ENCODE results near the gene CDC25A. TPM values are rescaled to one million over a fixed set of nuclear protein-coding genes. Genes with fewer than 3 reads are reported as not detected.

The CDC25A gene
- total and polyA plus RNA-seq, 2 of the 8 experiments (the other 6 are each of a cell fraction or from before 2014, with no cell fraction given) = 20.7 to 62.1 TPM

DNA sequence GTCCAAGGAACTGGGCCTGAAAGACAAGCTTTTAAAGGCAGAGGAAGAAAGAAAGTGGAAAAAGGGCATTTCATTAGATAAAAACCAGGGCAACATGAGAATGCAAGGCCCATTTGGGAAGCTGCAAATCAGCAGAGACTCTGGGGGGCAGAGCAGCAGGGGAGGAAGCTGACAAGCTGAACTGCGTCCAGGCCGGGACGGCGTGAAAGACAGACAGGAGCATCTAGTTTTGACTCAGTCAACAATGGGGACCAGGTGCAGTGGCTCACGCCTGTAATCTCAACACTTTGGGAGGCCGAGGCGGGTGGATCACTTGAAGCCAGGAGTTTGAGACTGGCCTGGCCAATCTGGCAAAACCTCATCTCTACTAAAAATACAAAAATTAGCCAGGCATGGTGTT, 69.9 kb downstream of the CDC25A start:
- no peak overlapping the region for H3K9ac ChIP-seq (replicated peaks in 1 of 4; ENCODE audit: extremely low read depth in 1 of 4, low read depth in 3 of 4, low read length in 3 of 4)
- H3K9me3 ChIP-seq (ENCODE audit: insufficient read depth in 2 of 2, low read depth in 1 of 2, low read length in 1 of 2) = no peaks in the 10 kb centered on the region
- no peak overlapping the region for H4K91ac ChIP-seq (replicated peaks; ENCODE audit: insufficient read length, low read length)
- peak in 1 of 2 experiments; percentile 52 for DNase-seq (ENCODE audit: low read depth in 1 of 2, low spot score in 2 of 2)
- no peaks in the 10 kb centered on the region for H3K79me2 ChIP-seq (ENCODE audit: control insufficient read depth in 1 of 2, insufficient read depth in 2 of 2, low read length in 2 of 2)
- H3K36me3 ChIP-seq (ENCODE audit: control insufficient read depth in 2 of 4, insufficient read depth in 4 of 4, low read length in 3 of 4) = no peaks in the 10 kb centered on the region
- no peaks in the 10 kb centered on the region for H3K27me3 ChIP-seq (replicated peaks in 1 of 4; ENCODE audit: control insufficient read depth in 3 of 4, extremely low read depth in 1 of 4, insufficient read depth in 3 of 4, low read length in 3 of 4)
- H3K56ac ChIP-seq (replicated peaks; ENCODE audit: insufficient read length, low read depth, low read length) = no peak overlapping the region
- no peak overlapping the region for H2BK120ac ChIP-seq (replicated peaks; ENCODE audit: low read depth, low read length)
- no peak overlapping the region for H3K4me3 ChIP-seq (ENCODE audit: extremely low read depth in 1 of 4, insufficient read depth in 2 of 4, low read depth in 3 of 4, low read length in 4 of 4)
- no peak for TF ChIP-seq SP2 (IDR thresholded peaks at IDR 0.05; ENCODE audit: low read length)
- TF ChIP-seq POLR2A (IDR thresholded peaks at IDR 0.05; ENCODE audit: control extremely low read depth in 1 of 2, low read depth in 2 of 2, low read length in 2 of 2) = no peak
- TF ChIP-seq RBBP5 (IDR thresholded peaks at IDR 0.05; ENCODE audit: borderline replicate concordance, low read depth, low read length) = no peak
- no peak for TF ChIP-seq EGR1 (IDR thresholded peaks at IDR 0.05; ENCODE audit: borderline replicate concordance, low read depth, low read length)
- H3K14ac ChIP-seq (ENCODE audit: insufficient read length) = no peak overlapping the region
- CTCF ChIA-PET (ENCODE audit: partially characterized antibody) = interaction anchor here (0.7 to 1.5 kb wide), 2 partner anchors 33 to 74 kb away, joined by 3 to 9 read pairs; no protein-coding TSS in a partner anchor
- H3K79me1 ChIP-seq (ENCODE audit: low read depth, low read length) = no peaks in the 10 kb centered on the region
- no peak overlapping the region for H3K18ac ChIP-seq (ENCODE audit: extremely low read depth, low read length)
- no peak overlapping the region for H3K23ac ChIP-seq (ENCODE audit: insufficient read length)
- H2BK12ac ChIP-seq (ENCODE audit: low read depth, low read length) = no peak overlapping the region
- H3K23me2 ChIP-seq (ENCODE audit: low read depth, low read length) = no peaks in the 10 kb centered on the region
- H2AFZ ChIP-seq (ENCODE audit: low read length) = peak overlapping the region; percentile 14; the same call in 1 of the 2 replicates
- H4K8ac ChIP-seq (ENCODE audit: extremely low read depth, insufficient read depth, low read length) = no peak overlapping the region
- 83% methylated on average over 7 of the region's 7 CpGs; no CpG with 5 or more reads in 1 of the 2 experiments for WGBS, 2 experiments (ENCODE audit: extremely low coverage in 1 of 2, insufficient coverage in 1 of 2, insufficient read length in 1 of 2, insufficient replicate concordance in 2 of 2, low coverage in 1 of 2, low lambda C conversion rate in 2 of 2, missing lambda C conversion rate in 1 of 2)
- no peak overlapping the region for H2AK5ac ChIP-seq (ENCODE audit: low read depth, low read length)
- POLR2A ChIA-PET (ENCODE audit: partially characterized antibody) = interaction anchor here (0.7 to 1.1 kb wide), 2 partner anchors 11 to 190 kb away, joined by 3 read pairs; no protein-coding TSS in a partner anchor
- H4K5ac ChIP-seq (ENCODE audit: insufficient read length, low read depth, low read length) = no peak overlapping the region
- no peak overlapping the region for H2BK20ac ChIP-seq (ENCODE audit: low read length)
- no peak overlapping the region for H3K4me2 ChIP-seq (ENCODE audit: insufficient read depth in 1 of 2, low read depth in 2 of 2, low read length in 2 of 2)
- H3K4ac ChIP-seq (replicated peaks; ENCODE audit: insufficient read length, low read depth, low read length) = no peak overlapping the region
- no peaks in the 10 kb centered on the region for H4K20me1 ChIP-seq (replicated peaks in 1 of 2; ENCODE audit: control insufficient read depth in 1 of 2, insufficient read depth in 2 of 2, low read length in 2 of 2)
- H3K4me1 ChIP-seq (replicated peaks in 1 of 4; ENCODE audit: control insufficient read depth in 3 of 4, insufficient read depth in 4 of 4, low read length in 3 of 4) = peaks cover 0 to 4% (median 0%) of the 10 kb centered on the region in 4 experiments; a peak in 2 of 7 replicates
- no peak for FAIRE-seq
- no peak overlapping the region for H2BK5ac ChIP-seq (ENCODE audit: low read depth, low read length)
- no peak overlapping the region for H2BK15ac ChIP-seq (ENCODE audit: low read length)
- H3K27ac ChIP-seq (ENCODE audit: low read depth, low read length) = no peak overlapping the region

All from H1 (cell line).